COR-L47 (cell line): Measurements from ENCODE around the gene SLC27A3.
"Not testable (repeated sequence)": the region's sequence is repeated elsewhere in the genome, so short reads cannot be mapped to it uniquely, and the experiment has no call there.

Experiments
- DNase-seq: peaks from one replicate; lab custom pipeline; 2025; lab: John Stamatoyannopoulos, UW

Gene SLC27A3

DNA sequence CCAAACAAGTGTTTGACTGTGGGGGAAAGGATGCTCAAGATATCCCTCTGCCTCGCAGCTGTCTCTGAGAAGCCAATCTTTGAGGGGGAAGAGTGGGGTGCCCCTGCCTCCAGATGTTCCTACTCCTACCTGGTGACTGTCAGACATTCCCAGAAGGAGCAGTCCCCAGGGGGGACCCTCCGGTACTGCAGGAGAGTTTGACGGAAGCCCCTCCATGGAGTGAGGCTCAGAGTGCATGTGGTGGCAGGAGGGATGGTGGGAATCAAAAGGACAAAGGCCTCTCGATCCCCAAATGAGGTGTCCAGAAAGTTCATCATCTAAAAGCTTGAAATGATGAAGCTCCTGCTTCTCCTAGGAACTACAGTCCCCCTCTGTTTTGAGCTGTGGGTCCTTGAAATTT lies 5.3 kb downstream of the SLC27A3 start:
- DNase-seq = no peak

DNA sequence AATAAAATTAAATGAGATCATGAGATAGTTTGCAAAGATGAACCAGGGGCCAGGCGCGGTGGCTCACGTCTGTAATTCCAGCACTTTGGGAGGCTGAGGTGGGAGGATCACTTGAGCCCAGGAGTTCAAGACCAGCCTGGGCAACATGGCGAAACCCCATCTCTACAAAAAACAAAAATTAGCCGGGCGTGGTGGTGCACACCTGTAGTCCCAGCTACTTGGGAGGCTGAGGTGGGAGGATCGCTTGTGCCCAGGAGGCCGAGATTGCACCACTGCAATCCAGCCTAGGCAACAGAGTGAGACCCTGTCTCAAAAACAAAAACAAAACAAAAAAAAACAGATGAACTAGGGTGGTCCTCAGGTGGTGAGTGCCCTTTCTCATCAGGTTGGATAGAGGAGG lies 7.4 kb downstream of the SLC27A3 start:
- not testable (repeated sequence) for DNase-seq

DNA sequence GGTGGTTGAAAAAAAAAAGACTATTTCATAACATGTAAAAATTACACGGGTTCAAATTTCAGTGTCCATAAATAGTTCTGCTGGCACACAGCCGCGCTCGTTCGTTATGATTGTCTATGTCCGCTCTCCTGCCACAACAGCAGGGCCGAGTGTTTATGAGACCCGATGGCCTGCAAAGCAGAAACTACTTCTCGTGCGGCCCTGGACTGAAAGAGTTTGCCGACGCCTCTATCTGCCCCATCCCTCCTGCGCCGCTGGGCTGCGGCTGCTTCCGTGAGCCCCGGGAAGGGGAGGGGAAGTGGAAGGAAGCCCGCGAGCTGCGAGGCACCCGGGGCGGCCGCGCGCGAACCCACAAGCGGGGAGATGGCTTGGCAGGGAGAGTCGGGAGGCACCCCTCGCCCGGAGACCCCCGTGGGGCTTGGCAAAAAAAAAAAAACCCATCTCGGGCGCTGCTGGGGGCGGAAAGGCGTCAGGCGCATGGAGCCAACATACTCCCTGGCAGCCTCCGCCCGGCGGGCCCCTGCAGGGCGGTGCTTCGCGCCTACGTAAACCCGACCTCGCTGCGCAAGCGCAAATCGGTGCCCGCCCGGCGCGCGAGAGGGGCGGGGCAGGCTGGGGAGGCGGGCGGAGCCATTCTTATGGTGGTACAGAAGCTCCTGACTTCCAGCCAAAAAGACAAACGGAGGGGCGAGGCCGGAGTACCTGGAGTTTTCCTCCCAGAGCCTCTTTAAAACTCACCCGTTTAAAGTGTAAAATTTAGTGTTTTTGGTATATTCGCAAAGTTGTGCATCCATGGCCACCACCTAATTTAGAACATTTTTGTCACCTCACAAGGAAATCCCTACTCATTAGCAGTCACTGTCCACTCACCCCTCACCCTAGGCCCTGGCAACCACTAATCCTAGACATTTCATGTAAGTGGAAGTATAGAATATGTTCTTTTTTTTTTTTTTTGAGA lies 8.3 kb downstream of the SLC27A3 start:
- peak; percentile 85 for DNase-seq

DNA sequence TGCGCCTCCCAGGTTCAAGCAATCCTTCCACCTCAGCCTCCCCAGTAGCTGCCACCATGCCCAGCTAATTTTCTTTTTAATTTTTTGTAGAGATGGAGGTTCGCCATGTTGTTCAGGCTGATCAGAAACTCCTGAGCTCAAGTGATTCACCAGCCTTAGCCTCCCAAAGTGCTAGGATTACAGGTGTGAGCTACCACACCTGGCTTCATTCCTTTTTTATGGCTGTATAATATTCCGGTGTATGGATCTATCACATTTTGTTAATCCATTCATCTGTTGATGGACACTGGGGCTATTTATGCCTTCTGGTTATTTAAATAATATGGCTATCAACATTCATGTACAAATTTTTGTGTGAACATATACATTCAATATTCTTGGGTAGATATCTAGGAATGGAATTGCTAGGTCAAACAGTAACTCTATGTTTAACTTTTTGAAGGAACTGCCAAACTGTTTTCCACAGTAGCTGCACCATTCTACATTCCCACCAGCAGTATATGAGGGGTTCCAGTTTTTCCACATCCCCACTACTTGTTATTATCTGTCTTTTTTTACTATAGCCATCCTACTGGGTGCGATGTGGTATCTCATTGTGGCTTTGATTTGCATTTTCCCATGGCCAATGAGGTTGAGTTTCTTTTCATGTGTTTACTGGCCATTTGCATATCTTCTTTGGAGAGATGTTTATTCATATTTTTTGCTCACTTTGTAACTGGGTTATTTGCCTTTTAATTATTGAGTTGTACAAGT lies 11.0 kb downstream of the SLC27A3 start:
- no peak for DNase-seq

DNA sequence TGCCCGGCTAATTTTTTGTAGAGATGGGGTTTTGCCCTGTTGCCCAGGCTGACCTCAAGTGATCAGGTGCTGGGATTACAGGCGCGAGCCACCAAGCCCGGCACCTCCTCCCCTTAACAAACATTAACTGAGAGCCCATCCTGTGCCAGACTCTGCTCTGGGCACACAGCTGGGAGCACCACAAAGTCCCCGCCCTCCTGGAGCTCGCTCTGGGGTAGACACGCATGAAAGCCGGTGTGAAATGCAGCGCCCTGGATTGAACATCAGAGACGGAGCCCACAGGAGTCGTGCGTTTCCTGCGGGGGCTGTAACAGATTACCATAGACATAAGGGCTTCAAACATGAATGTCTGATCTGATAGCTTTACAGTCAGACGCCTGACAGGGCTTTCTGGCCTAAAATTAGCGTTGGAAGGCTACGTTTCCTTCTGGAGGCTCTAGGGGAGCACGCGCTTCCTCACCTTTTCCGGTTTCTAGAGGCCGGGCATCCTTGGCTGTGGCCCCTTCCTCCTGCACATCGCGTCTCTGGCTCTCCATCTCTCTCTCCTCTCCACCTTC lies 14.3 kb downstream of the SLC27A3 start:
- DNase-seq = peak; percentile 45

DNA sequence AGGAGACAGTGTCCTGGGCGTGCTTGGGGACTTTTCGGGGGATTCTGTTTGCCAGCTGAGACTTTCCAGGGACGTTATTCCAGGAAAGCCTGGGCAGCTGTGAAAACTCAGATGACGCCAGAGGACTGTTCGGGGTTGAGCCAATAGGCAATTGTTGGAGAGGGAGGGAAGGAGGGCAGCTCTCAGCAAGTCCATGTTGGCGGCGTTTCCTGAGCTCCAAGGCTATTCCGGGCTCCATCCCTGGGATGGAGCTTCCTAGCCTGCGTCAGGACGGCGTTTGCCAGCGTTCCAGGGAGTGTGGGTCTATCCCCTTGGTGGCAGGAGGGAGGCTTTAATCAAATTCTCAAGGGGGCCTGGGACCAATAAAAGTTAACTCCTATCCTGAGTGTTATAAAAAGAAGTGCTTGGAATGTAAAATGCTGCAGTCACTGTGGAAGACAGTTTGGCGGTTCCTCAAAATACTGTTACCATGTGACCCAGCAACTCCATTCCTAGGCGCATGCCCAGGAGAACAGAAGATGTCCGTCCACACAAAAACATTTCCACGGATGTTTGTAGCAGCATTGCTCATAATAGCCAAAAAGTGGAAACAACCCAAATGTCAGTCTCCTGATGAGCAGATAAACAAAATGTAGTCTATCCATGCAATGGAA lies 15.2 kb downstream of the SLC27A3 start:
- peak; percentile 21 for DNase-seq

DNA sequence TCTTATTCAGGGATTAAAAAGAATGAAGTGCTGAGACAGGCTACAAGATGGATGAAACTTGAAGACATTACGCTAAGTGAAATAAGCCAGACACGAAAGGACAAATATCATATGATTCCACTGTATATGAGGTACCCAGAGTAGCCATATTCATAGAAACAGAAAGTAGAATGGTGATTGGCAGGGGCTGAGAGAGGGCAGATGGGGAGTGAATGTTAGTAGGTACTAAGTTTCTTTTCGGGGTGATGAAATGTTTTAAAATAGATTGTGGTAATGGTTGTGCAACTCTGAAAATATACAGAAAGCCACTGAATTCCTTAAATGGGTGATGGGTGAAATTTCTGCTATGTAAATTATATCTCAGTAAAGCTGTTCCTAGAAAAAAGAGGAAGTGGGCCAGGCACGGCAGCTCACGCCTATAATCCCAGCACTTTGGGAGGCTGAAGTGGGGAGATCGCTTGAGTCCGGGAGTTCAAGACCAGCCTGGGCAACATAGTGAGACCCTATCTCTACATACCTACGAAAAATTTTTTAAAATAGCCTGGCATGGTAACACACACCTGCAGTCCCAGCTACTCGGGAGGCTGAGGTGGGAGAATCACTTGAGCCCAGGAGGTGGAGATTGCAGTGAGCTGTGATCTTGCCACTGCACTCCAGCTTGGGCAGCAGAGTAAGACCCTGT lies 15.9 kb downstream of the SLC27A3 start:
- no peak for DNase-seq

DNA sequence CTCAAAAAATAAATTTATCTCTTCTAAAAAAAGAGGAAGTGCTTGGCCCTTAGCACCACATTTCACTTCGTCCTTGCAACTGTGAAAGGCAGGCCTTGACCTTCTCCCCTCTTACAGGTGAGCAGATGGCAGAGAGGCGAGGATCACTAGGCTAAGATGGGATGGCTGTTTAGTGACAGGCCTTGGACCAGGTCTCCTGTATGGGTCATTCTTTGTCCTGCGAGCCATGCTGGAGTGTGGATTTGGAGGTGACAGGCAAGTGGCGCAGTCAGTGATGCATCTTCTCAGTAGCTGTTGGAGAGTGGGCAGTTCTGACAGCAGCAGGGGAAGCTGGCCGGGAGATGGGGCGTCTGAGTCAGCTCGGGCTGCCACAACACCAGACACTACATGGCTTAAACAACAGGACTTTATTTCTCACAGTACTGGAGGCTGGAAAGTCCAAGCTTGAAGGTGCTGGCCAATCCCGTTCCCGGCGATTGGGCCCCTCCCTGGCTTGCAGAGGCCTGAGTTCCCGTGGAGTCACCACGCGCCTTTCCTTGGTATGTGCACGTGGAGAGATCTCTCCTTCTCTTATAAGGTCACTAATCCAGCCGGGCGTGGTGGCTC lies 16.5 kb downstream of the SLC27A3 start:
- no peak for DNase-seq

DNA sequence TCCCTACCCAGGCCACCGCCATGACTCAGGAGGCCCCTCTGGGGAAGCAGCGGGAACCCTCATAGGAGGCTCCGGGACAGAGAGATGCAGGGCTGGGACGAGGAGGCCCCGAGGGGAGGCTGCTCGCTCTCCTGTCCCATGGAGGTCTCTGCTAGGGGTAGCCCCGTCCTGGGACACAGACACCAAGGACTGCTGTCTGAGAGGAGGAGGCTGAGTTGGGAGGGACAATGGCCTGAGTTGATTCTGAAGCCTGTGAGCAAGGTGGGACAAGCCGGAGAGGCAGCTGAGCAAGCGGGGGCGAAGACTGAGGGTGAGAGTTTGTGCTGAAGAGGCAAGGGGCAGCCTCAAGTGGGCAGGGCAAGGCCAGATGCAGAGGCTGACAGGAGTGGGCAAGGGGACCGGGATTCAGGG lies 17.4 kb downstream of the SLC27A3 start:
- DNase-seq = no peak

DNA sequence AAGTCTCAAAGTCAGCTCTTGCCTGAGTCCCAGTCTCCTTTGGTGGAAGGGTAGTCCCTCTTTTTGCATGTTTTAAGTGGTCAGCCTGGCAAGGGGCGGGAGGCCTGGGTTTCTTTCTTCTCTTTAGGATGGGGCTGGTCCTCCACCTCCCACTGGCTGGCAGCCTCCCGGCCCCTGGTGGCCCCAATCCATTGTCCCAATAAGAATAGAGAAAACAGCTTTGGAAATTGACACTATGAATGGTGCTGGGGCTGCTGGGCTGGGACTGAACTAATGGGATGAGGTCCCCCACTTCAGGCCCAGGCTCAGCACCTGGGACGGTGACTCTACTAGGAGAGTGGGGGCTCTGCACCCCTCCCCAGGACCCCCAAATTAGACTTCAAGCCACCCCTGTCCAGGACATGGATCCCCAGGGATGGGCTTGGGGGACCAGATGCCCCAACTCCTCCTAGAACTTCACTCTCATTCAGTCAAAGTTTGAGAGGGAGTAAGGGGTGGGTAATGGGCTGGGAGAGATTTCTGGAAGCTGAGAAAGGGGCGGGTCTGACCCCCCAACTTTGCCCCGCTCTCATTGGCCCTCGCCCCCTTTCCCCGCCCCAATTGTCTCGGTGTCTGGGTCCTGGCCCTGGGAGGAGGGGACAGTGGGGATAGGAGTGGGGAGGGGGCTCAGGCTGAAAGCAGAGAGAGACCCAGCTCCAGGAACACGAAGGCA lies 18.2 kb downstream of the SLC27A3 start:
- DNase-seq = no peak

DNA sequence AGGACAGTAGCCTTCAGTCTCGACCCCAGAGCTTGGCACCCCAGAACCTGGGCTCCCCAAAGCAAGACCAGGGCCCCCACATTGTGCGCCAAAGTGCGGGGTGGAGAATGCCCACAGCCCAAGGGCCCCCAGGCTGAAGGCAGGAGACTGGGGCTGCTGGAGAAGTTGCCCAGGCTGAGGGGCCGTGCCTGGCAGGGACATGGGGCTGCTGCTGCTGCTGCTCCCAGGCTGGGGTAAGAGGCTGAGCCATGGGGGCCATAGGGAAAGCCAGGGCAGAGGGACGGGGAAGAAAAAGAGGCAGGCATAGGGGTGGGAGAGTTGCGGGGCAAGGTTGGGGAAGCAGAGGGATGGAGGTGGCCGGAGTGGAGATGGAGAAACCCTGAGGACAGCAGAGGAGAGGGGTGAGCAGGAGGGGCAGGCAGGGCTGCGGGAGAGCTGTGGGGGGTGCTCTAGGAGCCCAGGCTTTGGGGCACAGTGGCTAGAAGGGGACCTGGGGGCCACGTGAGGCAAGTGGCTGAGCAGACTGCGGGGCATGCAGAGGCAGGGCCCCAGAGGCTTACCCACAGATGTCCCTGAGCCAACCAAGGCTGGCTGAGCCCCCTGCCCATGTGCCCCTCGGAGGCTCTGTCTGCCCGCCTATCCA lies 18.9 kb downstream of the SLC27A3 start:
- no peak for DNase-seq

DNA sequence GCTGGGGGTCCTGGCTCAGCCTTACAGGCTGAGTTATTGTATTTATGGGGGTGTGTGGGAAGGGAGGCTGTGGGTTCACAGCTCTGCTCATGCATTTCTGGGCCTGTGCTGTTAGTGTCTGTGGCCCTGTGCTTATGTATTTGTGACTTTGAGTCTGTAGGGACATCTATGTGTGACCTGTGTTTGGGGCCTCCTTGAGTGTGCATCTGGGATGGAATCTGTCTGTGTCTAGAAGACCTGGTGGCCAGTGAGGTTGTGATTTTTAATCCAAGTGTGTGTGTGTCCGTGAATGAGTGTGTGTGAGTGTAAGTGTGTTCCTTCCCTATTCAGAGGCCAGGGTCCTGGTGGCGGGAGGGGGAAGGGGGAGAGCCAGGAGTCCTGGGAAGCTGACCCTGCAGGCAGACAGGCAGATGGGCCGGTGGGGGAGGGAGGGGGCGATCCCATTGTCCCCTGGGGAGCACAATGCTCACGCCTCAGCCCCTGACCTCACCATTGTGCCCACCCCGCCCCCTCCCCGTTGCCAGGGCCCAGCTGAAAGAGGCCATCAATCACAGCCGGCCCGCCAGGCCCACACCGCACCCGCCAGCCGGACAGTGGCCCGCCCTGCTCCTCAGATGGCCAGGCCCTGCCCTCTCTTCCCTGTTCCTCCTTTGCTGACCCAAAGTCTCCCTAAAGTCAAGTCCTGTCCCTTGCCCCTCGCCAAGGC lies 19.6 kb downstream of the SLC27A3 start:
- no peak for DNase-seq

DNA sequence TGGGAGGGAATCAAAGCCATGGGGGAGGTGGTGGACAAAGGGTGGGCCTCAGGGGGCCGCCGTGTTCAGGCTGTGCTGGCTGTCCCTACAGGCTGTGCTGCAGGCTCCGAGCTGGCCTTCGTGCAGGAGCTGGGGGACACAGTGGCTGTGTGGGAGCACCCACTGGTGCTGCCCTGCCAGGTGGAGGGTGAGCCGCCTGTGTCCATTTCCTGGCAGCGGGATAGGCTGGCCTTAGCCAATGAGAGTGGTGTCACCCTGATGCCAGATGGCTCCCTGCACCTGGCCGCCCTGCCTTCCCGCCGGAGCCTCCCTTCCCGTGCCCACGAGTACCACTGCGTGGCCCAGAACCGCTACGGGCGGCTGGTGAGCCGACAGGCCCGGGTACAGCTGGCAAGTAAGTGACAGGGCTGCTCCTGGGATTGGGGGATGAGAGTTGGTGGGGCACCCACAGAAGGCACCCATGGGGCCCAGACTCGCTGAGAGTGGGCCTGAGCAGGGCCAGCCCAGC lies 20.2 kb downstream of the SLC27A3 start:
- DNase-seq = no peak

DNA sequence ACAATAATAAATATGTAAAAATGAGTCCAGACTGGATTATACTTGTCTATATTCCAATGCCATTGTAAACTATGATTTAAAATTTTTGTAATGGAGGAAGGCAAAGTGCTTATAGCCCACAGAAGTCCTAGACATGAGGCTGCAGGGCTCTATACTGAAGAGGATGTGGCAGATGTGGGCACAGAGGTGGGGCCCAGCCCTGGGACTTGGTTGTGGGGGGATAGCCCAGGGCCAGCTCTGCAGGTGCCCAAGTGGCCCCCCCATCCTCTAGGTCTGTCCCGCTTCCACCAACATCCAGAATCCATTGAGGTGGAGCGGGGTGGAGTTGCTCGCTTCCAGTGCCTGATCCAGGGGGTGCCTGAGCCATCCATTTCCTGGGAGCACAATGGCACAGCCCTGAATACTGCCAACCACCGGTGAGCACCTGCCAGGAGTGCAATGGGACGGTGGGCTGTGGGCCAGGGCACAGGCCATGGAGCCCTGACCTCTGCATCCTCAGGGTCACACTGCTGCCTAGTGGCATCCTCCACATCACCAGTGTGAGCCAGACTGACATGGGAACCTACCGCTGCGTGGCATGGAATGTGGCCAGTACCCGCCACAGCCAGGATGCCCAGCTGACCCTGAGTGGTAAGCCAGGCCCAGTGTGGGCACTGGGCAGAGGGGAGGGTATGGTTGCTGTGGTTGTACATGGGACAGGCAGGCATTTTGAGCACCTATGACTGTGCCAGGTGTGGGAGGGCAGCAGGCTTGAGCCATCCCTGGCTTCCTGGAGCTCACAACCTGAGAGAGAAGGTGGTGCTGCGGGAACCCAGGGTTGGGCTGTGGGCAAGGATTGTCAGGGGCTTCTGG lies 21.0 kb downstream of the SLC27A3 start:
- DNase-seq = no peak

DNA sequence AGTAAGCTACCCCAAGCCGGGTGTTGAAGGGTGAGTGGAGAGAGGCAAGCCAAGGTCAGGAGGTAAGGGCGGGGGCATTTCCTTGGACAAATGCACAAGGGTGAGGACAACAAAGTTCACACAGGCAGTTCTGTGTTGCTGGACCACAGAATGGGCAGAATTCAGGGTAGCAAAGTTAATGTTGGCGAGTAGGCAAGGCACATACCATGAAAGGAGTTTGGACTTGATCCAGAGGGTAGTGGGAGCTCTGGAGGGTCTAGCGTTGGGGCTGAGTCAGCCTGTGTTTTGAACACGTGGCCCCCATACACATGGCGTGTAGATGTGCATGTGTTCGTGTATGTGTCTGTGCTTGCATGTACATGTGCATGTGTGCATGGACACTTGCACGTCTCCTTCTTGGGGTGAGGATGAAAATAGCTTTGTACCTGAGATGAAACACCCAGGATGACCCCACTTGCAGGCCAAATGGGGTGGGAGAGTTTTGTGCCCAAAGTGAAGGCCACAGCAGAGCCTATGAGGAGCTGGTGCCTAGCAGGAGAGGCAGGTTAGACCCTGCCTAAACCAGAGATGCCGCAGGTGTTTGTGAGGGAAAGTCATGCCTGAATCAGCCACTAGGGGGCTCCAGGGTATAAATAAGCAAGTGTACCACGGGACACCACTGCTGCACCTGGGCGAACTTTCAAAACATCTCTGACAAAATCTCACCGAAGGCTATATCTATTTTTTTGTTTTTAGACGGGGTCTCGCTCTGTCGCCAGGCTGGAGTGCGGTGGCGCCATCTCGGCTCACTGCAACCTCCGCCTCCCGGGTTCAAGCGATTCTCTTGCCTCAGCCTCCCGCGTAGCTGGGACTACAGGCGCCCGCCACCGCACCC lies 21.8 kb downstream of the SLC27A3 start:
- DNase-seq = peak; percentile 66

DNA sequence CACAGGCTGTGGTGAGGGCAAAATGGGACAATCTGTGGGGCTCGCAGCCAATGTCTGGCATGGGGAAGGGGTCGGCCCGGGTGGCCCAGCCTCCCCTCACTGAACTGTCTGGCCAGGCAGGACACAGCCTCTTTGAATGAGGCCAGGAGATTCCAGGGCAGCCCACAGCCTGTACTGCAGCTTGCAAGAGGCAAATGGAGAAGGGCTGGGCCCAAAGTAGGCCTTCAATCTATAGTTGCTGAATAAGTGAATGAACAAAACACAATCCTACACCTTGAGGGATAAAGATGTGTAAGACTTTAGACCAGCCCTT lies 23.2 kb downstream of the SLC27A3 start:
- no peak for DNase-seq

DNA sequence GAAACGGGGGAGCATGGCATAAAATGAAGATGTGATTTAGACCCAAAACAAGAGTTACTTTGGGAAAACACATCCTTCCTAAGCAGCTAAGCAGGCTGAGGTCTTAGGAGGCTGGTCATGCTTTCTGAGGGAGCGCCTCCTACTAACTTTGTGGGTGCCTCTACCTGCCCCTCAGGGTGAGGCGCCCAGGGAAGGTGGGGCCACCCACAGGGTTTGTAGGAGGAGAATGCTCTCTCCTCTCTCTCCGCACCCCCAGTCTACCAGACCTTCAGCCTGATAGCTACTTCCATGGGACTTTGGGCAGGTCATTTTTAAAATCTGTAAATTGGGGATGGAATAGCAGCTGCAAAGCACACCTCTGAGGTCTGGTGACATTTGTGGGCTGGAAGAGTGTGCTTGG lies 23.8 kb downstream of the SLC27A3 start:
- DNase-seq = no peak
